Nephron (organoid): ENCODE results near the gene FAM229A.
"Not testable (repeated sequence)": the region's sequence is repeated elsewhere in the genome, so short reads cannot be mapped to it uniquely, and the experiment has no call there.

Experiments
- H3K27ac Mint-ChIP-seq, 3 experiments: 2 replicates each; pipeline ENCODE4 v1.8.0; 2020; ENCODE audit warnings: mixed read lengths in 3 of 3, mild to moderate bottlenecking in 2 of 3, moderate library complexity in 1 of 3
- H3K27me3 Mint-ChIP-seq: 2 replicates; pipeline ENCODE4 v1.8.0; 2021; ENCODE audit warnings: low read depth, mild to moderate bottlenecking, moderate library complexity, mixed read lengths
- H3K36me3 Mint-ChIP-seq: 2 replicates; pipeline ENCODE4 v1.8.0; 2020; ENCODE audit warnings: low read depth, mixed read lengths
- H3K4me1 Mint-ChIP-seq: 2 replicates; pipeline ENCODE4 v1.8.0; 2020; ENCODE audit warnings: mixed read lengths
- H3K4me3 Mint-ChIP-seq, 3 experiments: 2 replicates each; pipeline ENCODE4 v1.8.0; 2020; ENCODE audit warnings: mild to moderate bottlenecking in 3 of 3, mixed read lengths in 3 of 3, moderate library complexity in 2 of 3
- H3K9me3 Mint-ChIP-seq: 2 replicates; pipeline ENCODE4 v1.8.0; 2020; ENCODE audit warnings: mixed read lengths
- TF ChIP-seq, protein P1 (sequence below), 3 experiments: fragments of 200-600 bp; sonication (generic); IDR thresholded peaks; one replicate each; pipeline ENCODE4 v1.5.0; 2021; ENCODE audit warnings: antibody characterized with exemption in 3 of 3; ENCODE audit not compliant: unreplicated experiment in 3 of 3

FAM229A gene

DNA sequence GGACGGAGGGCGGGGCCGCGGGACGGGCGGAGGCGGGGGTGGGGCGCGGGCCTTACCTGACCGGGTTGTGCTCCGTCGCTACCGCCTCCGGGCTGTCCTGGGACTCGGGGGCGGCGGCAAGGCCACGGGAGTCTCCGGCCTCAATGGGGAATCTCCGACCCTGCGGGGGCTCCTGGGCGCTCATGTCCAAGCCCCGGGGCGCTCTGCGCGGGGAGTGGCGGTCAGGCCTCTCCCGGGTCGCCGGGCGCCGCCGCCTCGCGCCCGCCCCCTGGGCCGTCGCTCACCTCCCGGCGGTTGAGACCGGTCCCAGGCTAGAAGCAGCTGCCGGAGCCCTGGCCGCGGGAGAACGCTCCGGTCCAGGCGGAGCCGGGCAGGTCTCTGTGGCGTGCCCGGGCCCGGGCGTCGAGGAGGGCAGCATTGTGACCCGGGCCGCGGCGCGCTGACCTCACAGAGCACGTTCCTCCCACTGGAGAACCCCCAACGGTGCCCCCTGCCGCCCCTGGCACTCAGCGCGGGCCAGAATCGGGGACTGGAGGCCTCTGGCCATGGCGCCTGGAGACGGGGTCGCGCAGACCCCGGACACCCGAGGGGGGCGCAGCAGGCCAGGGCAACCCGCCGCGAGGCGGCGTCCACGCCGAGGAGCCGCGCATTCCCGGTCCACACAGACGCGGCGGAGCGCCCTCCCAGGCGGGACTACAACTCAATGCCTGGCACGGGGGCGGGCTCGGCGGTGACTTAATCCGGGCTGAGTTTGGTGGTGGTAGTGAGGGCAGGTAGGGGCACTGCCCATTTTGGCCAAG lies 411 bp downstream of the FAM229A start:
- Mint-ChIP-seq H3K4me3 (peak overlapping the region; percentile 57 to 67 (median 60)), H3K36me3 (peaks cover 46% of the 10 kb centered on the region), H3K9me3 (no peaks in the 10 kb centered on the region), H3K4me1 (peaks cover 17% of the 10 kb centered on the region), H3K27ac (peak overlapping the region; percentile 7 to 19 (median 10)), H3K27me3 (peaks cover 8% of the 10 kb centered on the region)
- TF ChIP-seq, protein P1, sequence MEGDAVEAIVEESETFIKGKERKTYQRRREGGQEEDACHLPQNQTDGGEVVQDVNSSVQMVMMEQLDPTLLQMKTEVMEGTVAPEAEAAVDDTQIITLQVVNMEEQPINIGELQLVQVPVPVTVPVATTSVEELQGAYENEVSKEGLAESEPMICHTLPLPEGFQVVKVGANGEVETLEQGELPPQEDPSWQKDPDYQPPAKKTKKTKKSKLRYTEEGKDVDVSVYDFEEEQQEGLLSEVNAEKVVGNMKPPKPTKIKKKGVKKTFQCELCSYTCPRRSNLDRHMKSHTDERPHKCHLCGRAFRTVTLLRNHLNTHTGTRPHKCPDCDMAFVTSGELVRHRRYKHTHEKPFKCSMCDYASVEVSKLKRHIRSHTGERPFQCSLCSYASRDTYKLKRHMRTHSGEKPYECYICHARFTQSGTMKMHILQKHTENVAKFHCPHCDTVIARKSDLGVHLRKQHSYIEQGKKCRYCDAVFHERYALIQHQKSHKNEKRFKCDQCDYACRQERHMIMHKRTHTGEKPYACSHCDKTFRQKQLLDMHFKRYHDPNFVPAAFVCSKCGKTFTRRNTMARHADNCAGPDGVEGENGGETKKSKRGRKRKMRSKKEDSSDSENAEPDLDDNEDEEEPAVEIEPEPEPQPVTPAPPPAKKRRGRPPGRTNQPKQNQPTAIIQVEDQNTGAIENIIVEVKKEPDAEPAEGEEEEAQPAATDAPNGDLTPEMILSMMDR (IDR thresholded peaks at IDR 0.05; ENCODE audit: unreplicated experiment in 3 of 3) = peak; percentile 34 to 55 (median 46)

DNA sequence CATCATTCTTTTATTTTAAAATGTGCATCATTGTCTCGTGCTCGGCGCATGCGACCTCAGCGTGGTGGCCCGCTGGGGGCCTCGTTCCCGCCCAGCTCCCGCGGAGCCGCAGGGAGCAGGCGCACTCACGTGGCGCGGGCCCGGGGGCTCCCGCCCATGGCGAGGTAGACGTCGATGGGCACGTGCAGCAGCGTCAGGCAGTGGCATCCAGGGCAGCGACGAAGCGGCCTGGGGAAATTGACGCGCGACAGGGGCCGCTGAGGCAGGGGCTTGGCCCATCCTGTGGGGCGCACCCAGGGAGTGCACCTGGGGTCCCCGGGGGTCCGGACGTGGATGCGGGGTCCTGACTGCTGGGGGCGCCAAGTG lies 994 bp downstream of the FAM229A start:
- H3K36me3 Mint-ChIP-seq = peaks cover 41% of the 10 kb centered on the region
- H3K4me3 Mint-ChIP-seq = peak overlapping the region in 1 of 3 experiments; percentile 81
- peak overlapping the region in 1 of 3 experiments; percentile 51 for H3K27ac Mint-ChIP-seq
- peaks cover 22% of the 10 kb centered on the region for H3K4me1 Mint-ChIP-seq
- TF ChIP-seq, protein P1 (IDR thresholded peaks at IDR 0.05; ENCODE audit: unreplicated experiment in 3 of 3) = no peak
- H3K27me3 Mint-ChIP-seq = peaks cover 8% of the 10 kb centered on the region
- H3K9me3 Mint-ChIP-seq = no peaks in the 10 kb centered on the region

DNA sequence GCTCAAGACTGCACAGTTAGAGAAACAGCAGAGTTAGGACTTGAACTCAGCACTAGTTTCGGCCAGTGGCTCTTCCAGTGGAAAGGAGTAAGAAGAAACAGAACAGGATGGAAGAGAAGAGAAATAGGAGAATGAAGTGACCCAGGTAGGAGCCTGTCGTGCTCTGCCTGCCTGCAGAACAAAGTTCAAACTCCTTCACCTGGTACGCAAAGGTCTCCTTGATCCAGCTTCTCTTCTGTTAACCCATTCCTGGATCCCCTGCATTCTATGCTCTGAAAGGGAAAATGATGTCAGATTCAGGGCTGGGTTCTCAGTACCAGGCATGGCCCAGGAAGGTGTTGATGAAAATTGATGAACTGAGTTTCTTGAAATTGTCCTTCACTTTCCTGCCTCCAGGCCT lies 3.9 kb downstream of the FAM229A start:
- Mint-ChIP-seq H3K4me1 (peaks cover 43% of the 10 kb centered on the region), H3K4me3 (peak overlapping the region in 1 of 3 experiments; percentile 35), H3K9me3 (no peaks in the 10 kb centered on the region), H3K27me3 (peaks cover 8% of the 10 kb centered on the region), H3K27ac (peak overlapping the region in 1 of 3 experiments; percentile 63), H3K36me3 (peaks cover 24% of the 10 kb centered on the region)
- TF ChIP-seq, protein P1 (IDR thresholded peaks at IDR 0.05; ENCODE audit: unreplicated experiment in 3 of 3) = no peak

DNA sequence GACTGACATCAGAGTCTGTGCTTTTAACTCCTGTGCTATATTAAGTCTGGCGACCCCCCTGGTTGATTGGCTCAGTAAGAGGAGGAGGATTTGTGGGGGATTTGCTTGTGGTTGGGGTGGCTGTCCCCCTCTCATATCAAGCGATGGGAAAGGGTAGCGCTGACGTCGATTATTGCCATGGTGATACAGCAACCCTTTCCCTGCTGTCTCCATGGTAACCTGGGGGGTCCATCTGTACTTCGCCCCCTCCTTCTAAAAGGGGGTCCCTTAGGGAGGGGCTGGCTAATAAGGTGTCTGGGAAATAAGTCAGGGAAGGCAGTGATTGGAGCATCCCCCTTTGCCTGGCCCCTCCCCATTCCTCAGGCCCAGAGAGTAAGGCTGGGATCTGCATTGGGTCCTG lies 4.7 kb downstream of the FAM229A start:
- H3K27ac Mint-ChIP-seq = no peak overlapping the region
- H3K9me3 Mint-ChIP-seq = no peaks in the 10 kb centered on the region
- TF ChIP-seq, protein P1 (IDR thresholded peaks at IDR 0.05; ENCODE audit: unreplicated experiment in 3 of 3) = no peak
- no peak overlapping the region for H3K4me3 Mint-ChIP-seq
- peaks cover 48% of the 10 kb centered on the region for H3K4me1 Mint-ChIP-seq
- H3K27me3 Mint-ChIP-seq = peaks cover 8% of the 10 kb centered on the region
- peaks cover 16% of the 10 kb centered on the region for H3K36me3 Mint-ChIP-seq

DNA sequence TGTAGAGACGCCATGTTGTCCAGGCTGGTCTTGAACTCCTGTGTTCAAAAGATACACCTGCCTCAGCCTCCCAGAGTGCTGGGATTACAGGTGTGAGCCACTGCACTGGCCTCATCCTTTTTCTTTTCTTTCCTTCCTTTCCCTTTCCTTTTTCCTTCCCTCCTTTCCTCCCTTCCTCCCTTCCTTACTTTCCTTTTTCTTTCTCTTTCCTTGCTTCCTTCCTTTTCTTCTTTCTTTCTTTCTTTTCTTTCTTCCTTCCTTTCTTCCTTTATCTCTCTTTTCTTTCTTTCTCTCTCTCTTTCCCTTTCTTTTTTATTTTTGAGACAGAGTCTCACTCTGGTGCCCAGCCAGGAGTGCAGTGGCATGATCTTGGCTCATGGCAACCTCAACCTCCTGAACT lies 5.8 kb downstream of the FAM229A start:
- Mint-ChIP-seq H3K36me3 (peaks cover 12% of the 10 kb centered on the region), H3K27ac (peak overlapping the region in 2 of 3 experiments; percentile 36 to 59), H3K4me3 (peak overlapping the region in 1 of 3 experiments; percentile 24), H3K9me3 (no peaks in the 10 kb centered on the region), H3K4me1 (peaks cover 47% of the 10 kb centered on the region), H3K27me3 (peaks cover 8% of the 10 kb centered on the region)
- TF ChIP-seq, protein P1 (IDR thresholded peaks at IDR 0.05; ENCODE audit: unreplicated experiment in 3 of 3) = no peak

- not testable (repeated sequence) for H3K4me3 Mint-ChIP-seq, H3K9me3 Mint-ChIP-seq, H3K27me3 Mint-ChIP-seq
- peaks cover 12% of the 10 kb centered on the region for H3K36me3 Mint-ChIP-seq
- H3K4me1 Mint-ChIP-seq = peaks cover 44% of the 10 kb centered on the region
- peak overlapping the region; percentile 85 to 100 (median 99) for H3K27ac Mint-ChIP-seq
Observed at GRCh38 chr1:32355778-32356177, 6.5 kb downstream of the FAM229A start.
